K562 (cell line): ENCODE measurements around the gene DPCD. TPM values are rescaled to one million over a fixed set of nuclear protein-coding genes. Genes with fewer than 3 reads are reported as not detected.
A peak's percentile ranks its signal among the peaks of the same experiment; 100 is the strongest.

Experiments used
- ARID2 ChIP-seq: fragments of 450-650 bp; IDR thresholded peaks from 2 replicates; pipeline ENCODE4 v1.6.1; 2017; ENCODE audit warnings: antibody characterized with exemption, mild to moderate bottlenecking
- CHCHD3 ChIP-seq: fragments of 250-450 bp; sonication (Bioruptor Pico); IDR thresholded peaks from 2 replicates; pipeline ENCODE4 v2.1.2; 2022; ENCODE audit warnings: mild to moderate bottlenecking
- GABPB1 ChIP-seq: sonication (generic); formaldehyde crosslinking; IDR thresholded peaks from 2 replicates; pipeline ENCODE4 v1.8.0; 2022; ENCODE audit warnings: mild to moderate bottlenecking, missing genetic modification reagents
- KAT2B ChIP-seq: IDR thresholded peaks from one replicate; pipeline ENCODE4 v1.6.1; 2012; ENCODE audit warnings: low read depth, mild to moderate bottlenecking, control low read depth, inconsistent platforms, low read length, moderate library complexity
- L3MBTL2 ChIP-seq: fragments of 450-650 bp; IDR thresholded peaks from 2 replicates; pipeline ENCODE4 v1.6.1; 2016; ENCODE audit warnings: mild to moderate bottlenecking, moderate library complexity
- NFIC ChIP-seq: fragments of 450-650 bp; IDR thresholded peaks from 2 replicates; pipeline ENCODE4 v1.6.1; 2017; ENCODE audit warnings: mild to moderate bottlenecking, inconsistent platforms
- NRF1 ChIP-seq, 2 experiments: fragments of 450-650 bp; IDR thresholded peaks in 1 of 2; conservative IDR thresholded peaks in 1 of 2; 2 replicates each; pipeline ENCODE4 v1.6.1; 2014; ENCODE audit warnings: mild to moderate bottlenecking in 2 of 2
- POLR2H ChIP-seq: IDR thresholded peaks from 2 replicates; pipeline ENCODE4 v1.6.1; 2016; ENCODE audit warnings: missing genetic modification characterization, low read depth, mild to moderate bottlenecking, control low read depth, missing compliant biosample characterization, moderate library complexity
- POLR3A ChIP-seq: IDR thresholded peaks from 2 replicates; pipeline ENCODE4 v1.6.1; 2011; ENCODE audit warnings: borderline replicate concordance, mild to moderate bottlenecking, moderate library complexity; ENCODE audit not compliant: insufficient read length, insufficient read depth; ENCODE audit errors: extremely low read depth
- PRPF4 ChIP-seq: fragments of 200-400 bp; formaldehyde crosslinking; IDR thresholded peaks from one replicate; pipeline ENCODE4 v1.6.1; 2017; ENCODE audit warnings: low read length, low read depth, mild to moderate bottlenecking; ENCODE audit not compliant: insufficient read depth, poor library complexity, severe bottlenecking
- RB1 ChIP-seq: fragments of 450-650 bp; IDR thresholded peaks from 2 replicates; pipeline ENCODE4 v1.6.1; 2017; ENCODE audit warnings: low read depth, mild to moderate bottlenecking
- SMC3 ChIP-seq: conservative IDR thresholded peaks from 2 replicates; pipeline ENCODE4 v1.6.1; 2011; ENCODE audit warnings: low read depth, low read length, improper control_type of control experiment; ENCODE audit not compliant: insufficient read depth
- TEAD4 ChIP-seq, 2 experiments: sonication (generic) in 1 of 2; formaldehyde crosslinking in 1 of 2; IDR thresholded peaks; 2 replicates each; pipeline versions ENCODE4 v1.6.1 to v1.8.0; 2012 to 2022; ENCODE audit warnings: borderline replicate concordance in 1 of 2, inconsistent platforms in 1 of 2, low read length in 1 of 2, mild to moderate bottlenecking in 1 of 2, missing genetic modification reagents in 1 of 2
- THRAP3 ChIP-seq: fragments of 450-650 bp; IDR thresholded peaks from 2 replicates; pipeline ENCODE4 v1.6.1; 2016; ENCODE audit warnings: mild to moderate bottlenecking, inconsistent platforms, borderline replicate concordance
- XRCC5 ChIP-seq: fragments of 200-400 bp; formaldehyde crosslinking; IDR thresholded peaks from 2 replicates; pipeline ENCODE4 v1.6.1; 2017; ENCODE audit warnings: low read depth, mild to moderate bottlenecking, low read length
- ZNF408 ChIP-seq: fragments of 250-450 bp; sonication (Bioruptor Pico); IDR thresholded peaks from 2 replicates; pipeline ENCODE4 v1.4.0; 2020; ENCODE audit warnings: low read depth, mild to moderate bottlenecking, moderate library complexity
- ZNF778 ChIP-seq: fragments of 450-650 bp; formaldehyde crosslinking; IDR thresholded peaks from 2 replicates; pipeline ENCODE4 v1.4.0; 2020; ENCODE audit warnings: mild to moderate bottlenecking, moderate library complexity
- polyA plus RNA-seq, 8 experiments: library from polyadenylated mRNA; depleted of rRNA in 4 of 8; stranded (reverse) in 5 of 8; unstranded in 3 of 8; fragments of >200 nt; fragmentation: Nextera tagmentation in 2 of 8; fragmentation: Illumina TruSeq in 1 of 8; extraction: Ambion mirVana in 2 of 8; extraction: Trizol in 1 of 8; gene quantifications; 2 replicates each; pipeline versions ENCODE4 v1.2.1 to v1.2.3, GENCODE V29; 2011 to 2014; ENCODE audit warnings: inconsistent platforms in 1 of 8, missing spikeins in 1 of 8
- total RNA-seq, 7 experiments: library from RNA; depleted of rRNA in 6 of 7; stranded (reverse); fragments of >200 nt in 6 of 7; fragmentation: Illumina TruSeq in 2 of 7; extraction: Trizol in 2 of 7; gene quantifications; 2 replicates each; pipeline versions ENCODE4 v1.2.1 to v1.2.3, GENCODE V29; 2011 to 2021; ENCODE audit warnings: low replicate concordance in 1 of 7
- TF ChIP-seq, protein P1 (sequence below): fragments of 150-350 bp; conservative IDR thresholded peaks from 2 replicates; pipeline ENCODE4 v1.6.1; 2014; ENCODE audit warnings: low read length
- TF ChIP-seq, protein P2 (sequence below), 2 experiments: fragments of 250-450 bp in 1 of 2; fragments of 450-650 bp in 1 of 2; sonication (Bioruptor Pico) in 1 of 2; IDR thresholded peaks; 2 replicates each; pipeline versions ENCODE4 v1.6.1 to v1.8.0; 2016 to 2021; ENCODE audit warnings: mild to moderate bottlenecking in 2 of 2, moderate library complexity in 2 of 2, missing compliant biosample characterization in 1 of 2, missing genetic modification characterization in 1 of 2
- TF ChIP-seq, protein P3 (sequence below): fragments of 250-450 bp; sonication (Bioruptor Pico); IDR thresholded peaks from 2 replicates; pipeline ENCODE4 v1.4.0; 2020; ENCODE audit warnings: mild to moderate bottlenecking
- TF ChIP-seq, protein P4 (sequence below): sonication (generic); formaldehyde crosslinking; IDR thresholded peaks from 2 replicates; pipeline ENCODE4 v1.8.1; 2022; ENCODE audit warnings: missing genetic modification reagents

DPCD gene
- total and polyA plus RNA-seq, 9 of the 15 experiments (the other 6 are each of a cell fraction or from before 2014, with no cell fraction given), result 12.1 to 45.2 (median 20.0) TPM

DNA sequence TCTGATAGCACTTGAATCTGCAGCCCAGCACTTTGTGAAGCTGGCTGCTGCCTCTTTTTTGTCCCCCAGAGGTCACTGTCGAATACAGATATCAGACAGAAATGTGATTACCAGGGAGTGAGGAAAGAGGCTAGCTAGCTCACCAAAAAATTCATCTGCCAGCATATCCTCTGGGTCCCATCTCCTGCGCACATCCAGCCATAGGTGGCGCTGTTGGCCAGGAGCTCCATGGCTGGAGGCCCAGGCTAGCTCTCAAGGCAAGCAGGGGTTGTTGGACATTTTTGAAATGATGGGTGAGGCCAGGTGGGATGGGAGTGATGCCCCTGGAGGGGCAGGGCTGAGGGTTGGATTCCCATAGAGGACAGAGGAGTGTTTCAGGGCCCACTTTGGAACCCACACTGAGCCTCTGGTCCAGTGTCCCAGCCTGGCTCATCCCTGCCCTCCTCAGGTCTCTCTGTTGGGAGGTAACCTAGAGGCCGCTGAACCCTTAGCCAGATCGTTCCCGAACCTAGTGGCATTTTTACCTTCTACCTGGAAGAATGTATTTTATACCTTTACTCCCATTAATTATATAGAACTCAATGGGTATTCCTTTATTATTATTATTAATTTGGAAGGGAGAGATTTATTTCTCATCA, 14.8 kb downstream of the DPCD start (continued):
- TF ChIP-seq, protein P1, sequence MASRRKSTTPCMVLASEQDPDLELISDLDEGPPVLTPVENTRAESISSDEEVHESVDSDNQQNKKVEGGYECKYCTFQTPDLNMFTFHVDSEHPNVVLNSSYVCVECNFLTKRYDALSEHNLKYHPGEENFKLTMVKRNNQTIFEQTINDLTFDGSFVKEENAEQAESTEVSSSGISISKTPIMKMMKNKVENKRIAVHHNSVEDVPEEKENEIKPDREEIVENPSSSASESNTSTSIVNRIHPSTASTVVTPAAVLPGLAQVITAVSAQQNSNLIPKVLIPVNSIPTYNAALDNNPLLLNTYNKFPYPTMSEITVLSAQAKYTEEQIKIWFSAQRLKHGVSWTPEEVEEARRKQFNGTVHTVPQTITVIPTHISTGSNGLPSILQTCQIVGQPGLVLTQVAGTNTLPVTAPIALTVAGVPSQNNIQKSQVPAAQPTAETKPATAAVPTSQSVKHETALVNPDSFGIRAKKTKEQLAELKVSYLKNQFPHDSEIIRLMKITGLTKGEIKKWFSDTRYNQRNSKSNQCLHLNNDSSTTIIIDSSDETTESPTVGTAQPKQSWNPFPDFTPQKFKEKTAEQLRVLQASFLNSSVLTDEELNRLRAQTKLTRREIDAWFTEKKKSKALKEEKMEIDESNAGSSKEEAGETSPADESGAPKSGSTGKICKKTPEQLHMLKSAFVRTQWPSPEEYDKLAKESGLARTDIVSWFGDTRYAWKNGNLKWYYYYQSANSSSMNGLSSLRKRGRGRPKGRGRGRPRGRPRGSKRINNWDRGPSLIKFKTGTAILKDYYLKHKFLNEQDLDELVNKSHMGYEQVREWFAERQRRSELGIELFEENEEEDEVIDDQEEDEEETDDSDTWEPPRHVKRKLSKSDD, result 0 out of 2 replicates have a peak, but pooled peaks have one; percentile 49
- TF ChIP-seq, protein P2, sequence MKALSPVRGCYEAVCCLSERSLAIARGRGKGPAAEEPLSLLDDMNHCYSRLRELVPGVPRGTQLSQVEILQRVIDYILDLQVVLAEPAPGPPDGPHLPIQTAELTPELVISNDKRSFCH (CRISPR knock-in tag; IDR thresholded peaks at IDR 0.05), result no peak
- TF ChIP-seq, protein P2 (tag; IDR thresholded peaks at IDR 0.05), result no peak
- peak; percentile 68 for TF ChIP-seq SMC3
- no peak for TF ChIP-seq PRPF4
- no peak for TF ChIP-seq ZNF778 (CRISPR knock-in tag)
- peak; percentile 31 to 50 for TF ChIP-seq NRF1 (conservative IDR thresholded peaks at IDR 0.05 in 1 of 2, IDR thresholded peaks at IDR 0.05 in 1 of 2)
- 0 out of 2 replicates have a peak, but pooled peaks have one; percentile 15 for TF ChIP-seq TEAD4 (IDR thresholded peaks at IDR 0.05; ENCODE audit: low read length)
- TF ChIP-seq TEAD4 (CRISPR knock-in tag; IDR thresholded peaks at IDR 0.05; ENCODE audit: borderline replicate concordance), result no peak
- TF ChIP-seq KAT2B, result no peak
- TF ChIP-seq ZNF408 (CRISPR knock-in tag), result no peak
- TF ChIP-seq ARID2, result 0 out of 2 replicates have a peak, but pooled peaks have one; percentile 37
- no peak for TF ChIP-seq POLR2H (tag)
- TF ChIP-seq NFIC, result no peak
- TF ChIP-seq CHCHD3 (CRISPR knock-in tag), result no peak
- TF ChIP-seq L3MBTL2, result no peak
- TF ChIP-seq, protein P3, sequence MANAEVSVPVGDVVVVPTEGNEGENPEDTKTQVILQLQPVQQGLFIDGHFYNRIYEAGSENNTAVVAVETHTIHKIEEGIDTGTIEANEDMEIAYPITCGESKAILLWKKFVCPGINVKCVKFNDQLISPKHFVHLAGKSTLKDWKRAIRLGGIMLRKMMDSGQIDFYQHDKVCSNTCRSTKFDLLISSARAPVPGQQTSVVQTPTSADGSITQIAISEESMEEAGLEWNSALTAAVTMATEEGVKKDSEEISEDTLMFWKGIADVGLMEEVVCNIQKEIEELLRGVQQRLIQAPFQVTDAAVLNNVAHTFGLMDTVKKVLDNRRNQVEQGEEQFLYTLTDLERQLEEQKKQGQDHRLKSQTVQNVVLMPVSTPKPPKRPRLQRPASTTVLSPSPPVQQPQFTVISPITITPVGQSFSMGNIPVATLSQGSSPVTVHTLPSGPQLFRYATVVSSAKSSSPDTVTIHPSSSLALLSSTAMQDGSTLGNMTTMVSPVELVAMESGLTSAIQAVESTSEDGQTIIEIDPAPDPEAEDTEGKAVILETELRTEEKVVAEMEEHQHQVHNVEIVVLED (CRISPR knock-in tag), result no peak
- no peak for TF ChIP-seq THRAP3
- peak; percentile 44; the same call in 1 of the 2 replicates for TF ChIP-seq RB1
- TF ChIP-seq, protein P4, sequence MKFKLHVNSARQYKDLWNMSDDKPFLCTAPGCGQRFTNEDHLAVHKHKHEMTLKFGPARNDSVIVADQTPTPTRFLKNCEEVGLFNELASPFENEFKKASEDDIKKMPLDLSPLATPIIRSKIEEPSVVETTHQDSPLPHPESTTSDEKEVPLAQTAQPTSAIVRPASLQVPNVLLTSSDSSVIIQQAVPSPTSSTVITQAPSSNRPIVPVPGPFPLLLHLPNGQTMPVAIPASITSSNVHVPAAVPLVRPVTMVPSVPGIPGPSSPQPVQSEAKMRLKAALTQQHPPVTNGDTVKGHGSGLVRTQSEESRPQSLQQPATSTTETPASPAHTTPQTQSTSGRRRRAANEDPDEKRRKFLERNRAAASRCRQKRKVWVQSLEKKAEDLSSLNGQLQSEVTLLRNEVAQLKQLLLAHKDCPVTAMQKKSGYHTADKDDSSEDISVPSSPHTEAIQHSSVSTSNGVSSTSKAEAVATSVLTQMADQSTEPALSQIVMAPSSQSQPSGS (CRISPR knock-in tag), result no peak
- no peak for TF ChIP-seq POLR3A
- 0 out of 2 replicates have a peak, but pooled peaks have one; percentile 22 for TF ChIP-seq GABPB1 (CRISPR knock-in tag)
- TF ChIP-seq XRCC5, result peak; percentile 56; the same call in 1 of the 2 replicates
